HG02759 (cell line): ENCODE measurements around the gene C1orf53.
"Not testable (repeated sequence)": the region's sequence is repeated elsewhere in the genome, so short reads cannot be mapped to it uniquely, and the experiment has no call there.

Source experiments
- ATAC-seq: cut with Tn5 transposase; IDR thresholded peaks from one replicate; pipeline ENCODE4 v1.9.1; 2021; ENCODE audit warnings: mild to moderate bottlenecking, moderate library complexity; ENCODE audit not compliant: unreplicated experiment

C1orf53 gene

GRCh38 chr1:197902454-197903195, at the start of gene C1orf53:
Gene C1orf53 (plus strand): TSS chr1:197902630. CDS start chr1:197902650, 20 bp downstream.
- ATAC-seq, result peak; percentile 97

- not testable (repeated sequence) for ATAC-seq
These were observed 46.7 kb upstream of the C1orf53 start for GRCh38 chr1:197855751-197856150.

GRCh38 chr1:197857477-197857876, 45.0 kb upstream of the C1orf53 start:
- ATAC-seq, result no peak

- no peak for ATAC-seq
These were observed 43.4 kb upstream of the C1orf53 start for GRCh38 chr1:197859024-197859423.

DNA sequence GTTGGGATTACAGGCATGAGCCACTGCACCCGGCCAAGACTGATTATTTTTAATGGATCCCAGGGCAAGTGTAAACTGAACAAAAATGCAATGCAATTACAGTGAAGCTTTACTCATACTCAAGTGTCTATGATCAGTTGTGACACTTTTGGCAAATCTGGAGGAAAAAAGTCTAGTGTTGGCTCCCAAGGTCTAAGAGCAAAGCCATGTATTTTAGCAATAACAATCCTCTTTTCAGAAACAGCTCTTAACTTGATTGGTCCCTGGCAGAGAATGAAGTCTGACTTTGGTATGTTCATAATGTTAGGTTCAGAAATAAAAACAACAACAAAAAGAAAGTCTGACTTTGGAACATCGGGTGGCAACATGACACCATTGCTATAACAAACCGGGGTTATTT, 40.2 kb upstream of the C1orf53 start:
- no peak for ATAC-seq

- ATAC-seq, result peak; percentile 55
These were observed 39.8 kb upstream of the C1orf53 start for GRCh38 chr1:197862671-197863070.

GRCh38 chr1:197865809-197866208, 36.6 kb upstream of the C1orf53 start:
- ATAC-seq, result no peak

- peak; percentile 92 for ATAC-seq
These were observed 33.5 kb upstream of the C1orf53 start for GRCh38 chr1:197868751-197869489.

GRCh38 chr1:197869490-197870077, 32.8 kb upstream of the C1orf53 start:
- ATAC-seq, result no peak

DNA sequence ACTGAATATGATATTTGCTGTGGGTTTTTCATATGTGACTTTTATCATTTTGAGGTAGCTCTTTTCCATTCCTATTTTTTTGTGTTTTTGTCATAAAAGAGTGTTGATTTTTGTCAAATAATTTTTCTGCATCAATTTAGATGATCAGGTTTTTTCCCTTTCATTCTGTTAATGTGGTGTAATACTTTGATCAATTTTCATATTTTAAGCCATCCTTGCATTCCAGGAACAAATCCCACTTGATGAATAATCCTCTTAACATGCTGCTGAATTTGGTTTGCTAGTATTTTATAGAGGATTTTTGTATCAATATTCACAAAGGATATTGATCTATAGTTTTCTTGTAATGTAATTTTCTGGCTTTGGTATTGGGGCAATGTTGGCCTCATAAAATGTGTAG, 25.5 kb upstream of the C1orf53 start:
- ATAC-seq, result no peak

- not testable (repeated sequence) for ATAC-seq
These were observed 22.0 kb upstream of the C1orf53 start for GRCh38 chr1:197880385-197880784.

- ATAC-seq, result not testable (repeated sequence)
These were observed 20.2 kb upstream of the C1orf53 start for GRCh38 chr1:197882241-197882640.

DNA sequence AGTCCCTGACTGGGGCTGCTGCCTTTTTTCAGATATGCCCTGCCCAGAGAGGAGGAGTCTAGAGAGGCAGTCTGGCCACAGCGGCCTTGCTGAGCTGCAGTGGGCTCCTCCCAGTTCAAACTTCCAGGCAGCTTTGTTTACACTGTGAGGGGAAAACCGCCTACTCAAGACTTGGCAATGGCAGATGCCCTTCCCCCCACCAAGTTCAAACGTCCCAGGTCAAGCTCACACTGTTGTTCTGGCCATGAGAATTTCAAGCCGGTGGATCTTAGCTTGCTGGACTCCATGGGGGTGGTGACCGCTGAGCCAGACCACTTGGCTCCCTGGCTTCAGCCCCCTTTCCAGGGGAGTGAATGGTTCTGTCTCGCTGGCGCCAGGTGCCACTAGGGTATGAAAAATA, 18.3 kb upstream of the C1orf53 start:
- no peak for ATAC-seq

DNA sequence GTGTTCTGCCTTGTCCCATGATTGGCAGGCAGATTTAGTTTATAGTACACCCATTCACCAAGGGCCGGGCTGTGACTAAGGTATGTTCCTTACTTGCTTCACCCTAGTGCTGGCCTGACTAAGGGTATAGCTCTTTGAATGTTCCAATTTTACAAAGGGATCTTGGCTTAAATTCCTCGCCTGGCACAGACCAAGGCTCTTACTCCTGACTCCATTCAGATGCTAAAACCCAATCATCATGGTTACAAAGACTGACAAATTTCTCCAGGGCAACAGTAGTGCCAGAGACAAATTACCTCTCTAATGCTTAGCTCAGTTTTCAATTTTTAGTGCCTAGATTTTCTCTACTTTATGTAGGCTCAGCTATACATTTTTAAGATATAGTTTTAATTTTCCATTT, 11.5 kb upstream of the C1orf53 start:
- no peak for ATAC-seq

GRCh38 chr1:197892684-197893083, 9.7 kb upstream of the C1orf53 start:
- ATAC-seq, result no peak

- no peak for ATAC-seq
These were observed 6.1 kb upstream of the C1orf53 start for GRCh38 chr1:197896301-197896700.

DNA sequence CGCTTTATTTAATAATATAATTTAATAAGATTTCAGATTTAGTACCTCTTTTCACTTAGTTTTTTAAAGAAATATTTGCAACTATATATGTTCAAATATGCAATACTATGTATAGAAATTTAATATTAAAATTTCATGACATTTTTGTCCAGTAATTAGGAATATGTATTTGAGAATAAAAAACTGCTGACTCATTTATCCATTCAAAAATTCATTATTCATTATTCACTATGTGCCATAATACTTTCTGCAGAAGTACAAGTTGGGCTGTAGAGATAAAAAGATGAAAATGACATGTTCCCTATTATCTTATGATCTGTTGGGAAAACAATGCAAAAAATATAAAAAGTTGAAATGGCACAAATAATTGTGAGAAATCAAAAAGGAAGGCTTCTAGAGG, 3.4 kb upstream of the C1orf53 start:
- no peak for ATAC-seq

- no peak for ATAC-seq
These were observed 338 bp upstream of the C1orf53 start for GRCh38 chr1:197902131-197902453.

- ATAC-seq, result no peak
These were observed 725 bp downstream of the C1orf53 start for GRCh38 chr1:197903196-197903514.

GRCh38 chr1:197904126-197904787, 1.8 kb downstream of the C1orf53 start:
- no peak for ATAC-seq

DNA sequence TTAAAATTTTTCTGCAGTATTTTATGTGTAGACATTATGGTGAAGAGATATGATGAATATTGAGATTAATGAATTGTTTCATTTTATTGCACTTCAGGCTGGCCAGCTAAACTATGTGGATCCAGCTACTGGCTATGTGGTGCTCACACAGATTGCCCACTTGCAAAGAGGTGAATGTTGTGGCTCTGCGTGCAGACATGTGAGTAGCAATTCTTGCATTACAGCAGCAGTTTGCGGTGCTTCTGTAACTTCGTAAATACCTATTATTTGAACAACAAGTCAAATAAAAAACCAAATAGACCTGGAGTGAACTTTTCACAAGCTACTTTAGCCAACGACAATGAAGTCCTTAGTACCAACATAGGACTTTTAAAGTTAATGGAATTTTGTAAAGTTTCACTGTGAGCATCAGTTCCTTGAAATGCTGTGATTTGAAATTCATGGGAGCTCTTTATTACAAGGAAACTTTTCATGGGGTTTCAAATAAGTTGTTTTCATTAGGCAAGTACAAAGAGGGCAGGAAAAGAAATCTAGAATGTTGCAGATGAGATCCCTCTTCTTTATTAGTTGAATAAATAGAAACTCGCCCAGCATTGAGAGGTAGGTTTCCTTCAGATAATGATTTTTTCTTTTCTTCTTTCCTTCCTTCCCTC, 3.4 kb downstream of the C1orf53 start:
- ATAC-seq, result no peak
